BLaER1 treated with 17β-estradiol and CSF1 and Interleukin-3, amounts not matched to agents 10 nM and 100 nM (cell line): ENCODE results near the gene FAS.
A peak's percentile ranks its signal among the peaks of the same experiment; 100 is the strongest.

Experiments used
- H3K27ac ChIP-seq, 11 experiments: shearing (Covaris generic); formaldehyde crosslinking; 2 replicates each; pipeline ENCODE4 v1.8.1; 2022
- H3K27me3 ChIP-seq, 11 experiments: shearing (Covaris generic); formaldehyde crosslinking; 2 replicates each; pipeline ENCODE4 v1.8.1; 2022
- H3K36me3 ChIP-seq, 11 experiments: shearing (Covaris generic); formaldehyde crosslinking; 2 replicates each; pipeline ENCODE4 v1.8.1; 2022
- H3K4me1 ChIP-seq, 10 experiments: shearing (Covaris generic); formaldehyde crosslinking; 2 replicates each; pipeline ENCODE4 v1.8.1; 2022
- H3K4me2 ChIP-seq, 11 experiments: shearing (Covaris generic); formaldehyde crosslinking; 2 replicates each; pipeline ENCODE4 v1.8.1; 2022
- H3K4me3 ChIP-seq, 10 experiments: shearing (Covaris generic); formaldehyde crosslinking; 2 replicates each; pipeline ENCODE4 v1.8.1; 2022
- H3K9ac ChIP-seq, 11 experiments: shearing (Covaris generic); formaldehyde crosslinking; 2 replicates each; pipeline ENCODE4 v1.8.1; 2022
- H3K9me3 ChIP-seq, 11 experiments: shearing (Covaris generic); formaldehyde crosslinking; replicated peaks in 1 of 11; 2 replicates each; pipeline ENCODE4 v1.8.1; 2022
- H4K20me1 ChIP-seq, 11 experiments: shearing (Covaris generic); formaldehyde crosslinking; 2 replicates each; pipeline ENCODE4 v1.8.1; 2022
- Cebpa-rat ChIP-seq, 11 experiments: shearing (Covaris generic); IDR thresholded peaks; 2 replicates each; pipeline ENCODE4 v1.8.1; 2022

The FAS gene

GRCh38 chr10:88962336-88962735 is 28.3 kb upstream of the FAS start:
- peaks cover 0 to 5% (median 0%) of the 10 kb centered on the region in 11 experiments; a peak in 1 of 22 replicates for H3K9me3 ChIP-seq
- H4K20me1 ChIP-seq, result peaks cover 0 to 32% (median 0%) of the 10 kb centered on the region in 11 experiments; a peak in 2 of 22 replicates
- no peak overlapping the region for H3K4me3 ChIP-seq
- no peak for TF ChIP-seq Cebpa-rat (IDR thresholded peaks at IDR 0.05)
- H3K36me3 ChIP-seq, result peaks cover 0 to 6% (median 0%) of the 10 kb centered on the region in 11 experiments; a peak in 1 of 22 replicates
- no peaks in the 10 kb centered on the region for H3K27me3 ChIP-seq
- H3K9ac ChIP-seq, result peak overlapping the region in 2 of 11 experiments; percentile 2 to 55; a peak in 2 of 22 replicates
- peak overlapping the region in 10 of 11 experiments; percentile 10 to 75 (median 57); a peak in 19 of 22 replicates for H3K4me2 ChIP-seq
- H3K4me1 ChIP-seq, result peaks cover 15 to 29% (median 20%) of the 10 kb centered on the region in 10 experiments
- H3K27ac ChIP-seq, result peak overlapping the region in 4 of 11 experiments; percentile 41 to 77 (median 58); a peak in 8 of 22 replicates

GRCh38 chr10:88963318-88963717 is 27.3 kb upstream of the FAS start:
- H3K4me3 ChIP-seq, result no peak overlapping the region
- H3K27ac ChIP-seq, result peak overlapping the region in 2 of 11 experiments; percentile 41 to 77; a peak in 3 of 22 replicates
- H3K9me3 ChIP-seq, result peaks cover 0 to 5% (median 0%) of the 10 kb centered on the region in 11 experiments; a peak in 1 of 22 replicates
- peaks cover 15 to 29% (median 20%) of the 10 kb centered on the region in 10 experiments for H3K4me1 ChIP-seq
- H4K20me1 ChIP-seq, result peaks cover 0 to 36% (median 0%) of the 10 kb centered on the region in 11 experiments; a peak in 2 of 22 replicates
- TF ChIP-seq Cebpa-rat (IDR thresholded peaks at IDR 0.05), result no peak
- no peaks in the 10 kb centered on the region for H3K27me3 ChIP-seq
- H3K9ac ChIP-seq, result no peak overlapping the region
- H3K36me3 ChIP-seq, result peaks cover 0 to 6% (median 0%) of the 10 kb centered on the region in 11 experiments; a peak in 1 of 22 replicates
- H3K4me2 ChIP-seq, result peak overlapping the region in 6 of 11 experiments; percentile 11 to 75 (median 60); a peak in 8 of 22 replicates

GRCh38 chr10:88964360-88964759 is 26.2 kb upstream of the FAS start:
- Histone ChIP-seq H3K4me2 (peak overlapping the region in 3 of 11 experiments; percentile 30 to 71 (median 50); a peak in 6 of 22 replicates), H4K20me1 (peaks cover 0 to 36% (median 0%) of the 10 kb centered on the region in 11 experiments; a peak in 2 of 22 replicates), H3K9ac (no peak overlapping the region), H3K9me3 (peaks cover 0 to 5% (median 0%) of the 10 kb centered on the region in 11 experiments; a peak in 1 of 22 replicates), H3K27ac (no peak overlapping the region), H3K27me3 (no peaks in the 10 kb centered on the region), H3K4me3 (no peak overlapping the region), H3K36me3 (peaks cover 0 to 6% (median 0%) of the 10 kb centered on the region in 11 experiments; a peak in 1 of 22 replicates), H3K4me1 (peaks cover 15 to 29% (median 20%) of the 10 kb centered on the region in 10 experiments)
- no peak for TF ChIP-seq Cebpa-rat (IDR thresholded peaks at IDR 0.05)

- Histone ChIP-seq H3K36me3 (peaks cover 0 to 6% (median 0%) of the 10 kb centered on the region in 11 experiments; a peak in 1 of 22 replicates), H3K4me2 (peak overlapping the region in 3 of 11 experiments; percentile 30 to 71 (median 50); a peak in 6 of 22 replicates), H3K4me3 (no peak overlapping the region), H3K9me3 (peaks cover 0 to 5% (median 0%) of the 10 kb centered on the region in 11 experiments; a peak in 1 of 22 replicates), H3K4me1 (peaks cover 15 to 29% (median 20%) of the 10 kb centered on the region in 10 experiments), H3K27ac (no peak overlapping the region), H3K9ac (no peak overlapping the region), H4K20me1 (peaks cover 0 to 36% (median 0%) of the 10 kb centered on the region in 11 experiments; a peak in 2 of 22 replicates), H3K27me3 (no peaks in the 10 kb centered on the region)
- no peak for TF ChIP-seq Cebpa-rat (IDR thresholded peaks at IDR 0.05)
These were observed 25.7 kb upstream of the FAS start for GRCh38 chr10:88964869-88965415.

GRCh38 chr10:88966797-88967196 is 23.8 kb upstream of the FAS start:
- Histone ChIP-seq H4K20me1 (peaks cover 0 to 29% (median 0%) of the 10 kb centered on the region in 11 experiments; a peak in 2 of 22 replicates), H3K36me3 (no peaks in the 10 kb centered on the region), H3K27ac (no peak overlapping the region), H3K4me1 (peaks cover 9 to 29% (median 15%) of the 10 kb centered on the region in 10 experiments), H3K4me3 (no peak overlapping the region), H3K4me2 (no peak overlapping the region), H3K9me3 (no peaks in the 10 kb centered on the region), H3K9ac (no peak overlapping the region), H3K27me3 (no peaks in the 10 kb centered on the region)
- no peak for TF ChIP-seq Cebpa-rat (IDR thresholded peaks at IDR 0.05)

- H3K9ac ChIP-seq, result no peak overlapping the region
- no peaks in the 10 kb centered on the region for H3K27me3 ChIP-seq
- no peaks in the 10 kb centered on the region for H3K9me3 ChIP-seq
- H3K4me1 ChIP-seq, result peaks cover 0 to 16% (median 2%) of the 10 kb centered on the region in 10 experiments; a peak in 6 of 20 replicates
- no peak for TF ChIP-seq Cebpa-rat (IDR thresholded peaks at IDR 0.05)
- peaks cover 0 to 29% (median 0%) of the 10 kb centered on the region in 11 experiments; a peak in 2 of 22 replicates for H4K20me1 ChIP-seq
- H3K4me3 ChIP-seq, result no peak overlapping the region
- H3K4me2 ChIP-seq, result no peak overlapping the region
- H3K27ac ChIP-seq, result no peak overlapping the region
- H3K36me3 ChIP-seq, result no peaks in the 10 kb centered on the region
These were observed 22.2 kb upstream of the FAS start for GRCh38 chr10:88968391-88968790.

GRCh38 chr10:88971221-88972061 is 19.2 kb upstream of the FAS start:
- TF ChIP-seq Cebpa-rat (IDR thresholded peaks at IDR 0.05), result no peak
- H3K4me1 ChIP-seq, result peaks cover 4 to 14% (median 10%) of the 10 kb centered on the region in 10 experiments; a peak in 15 of 20 replicates
- no peak overlapping the region for H3K9ac ChIP-seq
- no peak overlapping the region for H3K4me2 ChIP-seq
- H3K27ac ChIP-seq, result no peak overlapping the region
- H3K27me3 ChIP-seq, result no peaks in the 10 kb centered on the region
- H4K20me1 ChIP-seq, result peaks cover 0 to 13% (median 0%) of the 10 kb centered on the region in 11 experiments; a peak in 2 of 22 replicates
- no peak overlapping the region for H3K4me3 ChIP-seq
- H3K9me3 ChIP-seq, result no peaks in the 10 kb centered on the region
- H3K36me3 ChIP-seq, result no peaks in the 10 kb centered on the region

- no peaks in the 10 kb centered on the region for H3K36me3 ChIP-seq
- TF ChIP-seq Cebpa-rat (IDR thresholded peaks at IDR 0.05), result no peak
- no peak overlapping the region for H3K4me3 ChIP-seq
These were observed 16.6 kb upstream of the FAS start for GRCh38 chr10:88974012-88974411.

More at GRCh38 chr10:88974012-88974411, 16.6 kb upstream of the FAS start:
- Histone ChIP-seq H3K27ac (no peak overlapping the region), H3K4me2 (no peak overlapping the region), H4K20me1 (peaks cover 0 to 11% (median 0%) of the 10 kb centered on the region in 11 experiments; a peak in 2 of 22 replicates), H3K9me3 (no peaks in the 10 kb centered on the region), H3K4me1 (peaks cover 6 to 20% (median 12%) of the 10 kb centered on the region in 10 experiments; a peak in 17 of 20 replicates), H3K9ac (no peak overlapping the region), H3K27me3 (no peaks in the 10 kb centered on the region)
